ENCODE measurements around the gene MTFP1.

The MTFP1 gene

DNA sequence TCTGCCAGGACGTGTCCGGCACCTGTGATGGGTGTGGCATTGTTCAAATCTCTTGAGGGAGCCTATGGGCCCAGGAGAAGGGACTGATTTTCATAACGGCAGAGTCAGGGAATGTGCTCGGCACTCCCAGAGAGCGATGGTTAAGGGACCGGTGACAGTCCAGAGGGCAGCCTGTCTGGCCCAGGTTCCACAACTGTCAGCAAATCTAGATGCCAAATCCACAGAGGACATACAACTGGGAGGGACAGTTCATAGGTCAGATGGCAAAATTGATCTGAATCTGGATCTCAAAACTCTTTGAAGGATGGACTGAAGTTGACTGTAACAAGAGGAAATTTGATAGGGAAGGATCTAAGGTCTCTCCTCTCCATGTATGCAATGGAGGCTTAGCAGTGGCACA is 21.3 kb upstream of the MTFP1 start:
- FAIRE-seq: no peak
- DNase-seq (ENCODE audit: insufficient read length, low spot score): no peak
- TF ChIP-seq, protein P1, sequence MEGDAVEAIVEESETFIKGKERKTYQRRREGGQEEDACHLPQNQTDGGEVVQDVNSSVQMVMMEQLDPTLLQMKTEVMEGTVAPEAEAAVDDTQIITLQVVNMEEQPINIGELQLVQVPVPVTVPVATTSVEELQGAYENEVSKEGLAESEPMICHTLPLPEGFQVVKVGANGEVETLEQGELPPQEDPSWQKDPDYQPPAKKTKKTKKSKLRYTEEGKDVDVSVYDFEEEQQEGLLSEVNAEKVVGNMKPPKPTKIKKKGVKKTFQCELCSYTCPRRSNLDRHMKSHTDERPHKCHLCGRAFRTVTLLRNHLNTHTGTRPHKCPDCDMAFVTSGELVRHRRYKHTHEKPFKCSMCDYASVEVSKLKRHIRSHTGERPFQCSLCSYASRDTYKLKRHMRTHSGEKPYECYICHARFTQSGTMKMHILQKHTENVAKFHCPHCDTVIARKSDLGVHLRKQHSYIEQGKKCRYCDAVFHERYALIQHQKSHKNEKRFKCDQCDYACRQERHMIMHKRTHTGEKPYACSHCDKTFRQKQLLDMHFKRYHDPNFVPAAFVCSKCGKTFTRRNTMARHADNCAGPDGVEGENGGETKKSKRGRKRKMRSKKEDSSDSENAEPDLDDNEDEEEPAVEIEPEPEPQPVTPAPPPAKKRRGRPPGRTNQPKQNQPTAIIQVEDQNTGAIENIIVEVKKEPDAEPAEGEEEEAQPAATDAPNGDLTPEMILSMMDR (IDR thresholded peaks at IDR 0.05; ENCODE audit: insufficient read depth, missing control alignments): no peak

- FAIRE-seq (no peak), DNase-seq (ENCODE audit: insufficient read length, low spot score) (no peak)
- TF ChIP-seq, protein P1 (IDR thresholded peaks at IDR 0.05; ENCODE audit: insufficient read depth, missing control alignments): no peak
Measured at GRCh38 chr22:30405731-30406130, 19.8 kb upstream of the MTFP1 start.

DNA sequence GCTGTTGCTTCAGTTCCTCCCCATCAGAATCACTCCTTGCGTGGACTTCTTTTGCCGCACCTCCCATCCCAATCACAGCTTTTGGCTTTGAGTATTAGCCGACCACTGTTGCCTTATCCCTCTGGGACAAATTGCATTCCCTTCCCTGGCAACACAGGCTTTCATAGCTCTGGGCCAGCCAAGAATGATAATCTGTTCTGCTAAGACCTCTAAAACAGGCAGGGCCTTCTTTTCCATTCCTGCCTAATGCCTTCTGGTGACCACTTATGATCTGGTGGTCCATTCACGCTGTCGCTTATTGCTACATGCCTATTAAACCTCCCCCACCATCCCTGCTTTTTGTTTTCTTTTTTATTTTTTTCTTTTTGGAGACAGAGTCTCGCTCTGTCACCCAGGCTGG is 19.2 kb upstream of the MTFP1 start:
- TF ChIP-seq, protein P1 (IDR thresholded peaks at IDR 0.05; ENCODE audit: insufficient read depth, missing control alignments): no peak
- FAIRE-seq: no peak
- no peak for DNase-seq (ENCODE audit: insufficient read length, low spot score)

DNA sequence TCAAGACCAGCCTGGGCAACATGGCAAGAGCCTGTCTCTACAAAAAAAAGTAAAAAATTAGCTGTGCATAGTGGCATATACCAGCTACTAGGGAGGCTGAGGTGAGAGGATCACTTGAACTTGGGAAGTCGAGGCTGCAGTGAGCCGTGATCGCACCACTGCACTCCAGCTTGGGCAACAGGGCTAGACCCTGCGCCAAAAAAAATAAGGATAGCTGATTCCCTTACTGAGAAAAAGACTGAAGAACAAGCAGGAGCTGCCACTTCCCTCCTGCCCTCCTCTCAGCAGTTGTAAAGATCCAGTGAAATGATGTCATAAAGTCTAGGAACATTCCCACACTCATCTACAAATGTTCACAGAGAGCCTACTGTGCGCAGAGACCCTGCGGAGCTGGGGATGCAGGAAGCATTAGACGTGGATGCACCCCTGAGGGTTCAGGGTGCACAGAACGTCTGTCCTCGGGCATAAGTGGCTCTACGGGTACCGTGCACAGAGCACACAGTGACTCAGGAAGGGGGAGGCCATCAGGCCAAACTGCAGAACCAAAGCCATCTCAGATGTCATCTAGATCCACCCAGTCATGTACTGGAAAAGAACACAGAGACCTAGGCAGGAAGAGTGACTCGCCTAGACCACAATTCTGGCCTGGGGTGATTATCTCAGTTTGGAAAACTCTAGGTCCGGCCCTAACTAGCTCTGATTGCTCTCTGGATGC is 17.0 kb upstream of the MTFP1 start:
- DNase-seq (ENCODE audit: insufficient read length, low spot score) (no peak), FAIRE-seq (no peak)
- TF ChIP-seq, protein P1 (IDR thresholded peaks at IDR 0.05; ENCODE audit: insufficient read depth, missing control alignments): no peak

DNA sequence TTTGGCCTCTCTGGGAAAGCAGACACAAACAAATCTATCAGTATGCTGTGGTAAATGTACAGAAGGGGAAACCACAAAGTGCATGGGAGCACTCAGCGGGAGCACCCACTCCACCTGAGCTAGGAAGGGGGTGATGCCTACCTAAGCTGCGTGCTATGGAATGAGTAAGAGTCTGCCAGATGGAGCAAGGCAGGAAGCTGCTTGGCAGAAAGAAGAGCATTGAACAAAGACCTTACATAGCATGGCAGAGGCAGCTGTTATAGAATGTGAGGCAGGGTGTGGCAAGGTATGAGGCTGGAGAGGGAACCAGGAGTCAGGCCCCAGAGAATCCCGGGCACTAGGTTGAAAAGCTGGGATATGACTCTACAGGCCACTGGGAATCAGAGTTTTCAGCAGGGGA is 13.8 kb upstream of the MTFP1 start:
- no peak for FAIRE-seq
- TF ChIP-seq, protein P1 (IDR thresholded peaks at IDR 0.05; ENCODE audit: insufficient read depth, missing control alignments): no peak
- no peak for DNase-seq (ENCODE audit: insufficient read length, low spot score)

- FAIRE-seq (no peak), DNase-seq (ENCODE audit: insufficient read length, low spot score) (no peak)
- TF ChIP-seq, protein P1 (IDR thresholded peaks at IDR 0.05; ENCODE audit: insufficient read depth, missing control alignments): no peak
Measured at GRCh38 chr22:30413001-30413400, 12.6 kb upstream of the MTFP1 start.

DNA sequence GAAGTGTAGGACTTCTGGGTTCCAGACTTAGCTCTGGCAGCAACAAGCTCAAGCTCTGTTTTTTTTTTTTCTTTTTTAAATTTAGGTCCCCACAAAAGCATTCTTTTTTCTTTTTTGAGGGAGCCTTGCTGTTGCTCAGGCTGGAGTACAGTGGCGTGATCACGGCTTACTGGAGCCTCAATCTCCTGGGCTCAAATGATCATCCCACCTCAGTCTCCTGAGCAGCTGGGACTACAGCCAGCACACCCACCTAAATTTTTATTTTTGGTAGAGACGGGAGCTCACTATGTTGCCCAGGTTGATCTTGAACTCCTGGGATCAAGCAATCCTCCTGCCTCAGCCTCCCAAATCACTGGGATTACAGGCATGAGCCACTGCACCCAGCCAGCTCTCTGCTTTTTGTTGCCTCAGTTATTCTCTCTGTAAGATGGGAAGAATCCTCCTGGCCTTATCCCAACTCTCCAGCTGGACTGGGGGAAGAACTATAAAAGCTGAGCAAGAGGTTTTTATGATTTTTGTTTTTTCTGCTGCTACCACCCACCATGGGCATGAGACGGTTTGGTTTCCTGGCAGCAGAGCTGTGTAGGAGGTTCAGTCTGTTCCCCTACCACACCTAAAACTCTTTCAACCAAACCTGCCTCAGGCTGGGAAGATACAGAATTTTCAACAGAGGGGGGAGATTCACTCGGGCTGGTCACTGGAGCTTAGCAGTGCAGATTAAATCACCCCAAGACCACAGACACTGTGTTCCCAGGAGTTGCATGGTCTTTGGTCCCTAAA is 11.6 kb upstream of the MTFP1 start:
- FAIRE-seq: no peak
- TF ChIP-seq, protein P1 (IDR thresholded peaks at IDR 0.05; ENCODE audit: insufficient read depth, missing control alignments): no peak
- DNase-seq (ENCODE audit: insufficient read length, low spot score): no peak
